Measurements from ENCODE around the gene FUBP1. TPM values are rescaled to one million over a fixed set of nuclear protein-coding genes. Genes with fewer than 3 reads are reported as not detected.

Gene FUBP1
- total and polyA plus RNA-seq, 2 of the 13 experiments (the other 11 are each of a cell fraction or from before 2014, with no cell fraction given): 98.1 to 166 TPM

DNA sequence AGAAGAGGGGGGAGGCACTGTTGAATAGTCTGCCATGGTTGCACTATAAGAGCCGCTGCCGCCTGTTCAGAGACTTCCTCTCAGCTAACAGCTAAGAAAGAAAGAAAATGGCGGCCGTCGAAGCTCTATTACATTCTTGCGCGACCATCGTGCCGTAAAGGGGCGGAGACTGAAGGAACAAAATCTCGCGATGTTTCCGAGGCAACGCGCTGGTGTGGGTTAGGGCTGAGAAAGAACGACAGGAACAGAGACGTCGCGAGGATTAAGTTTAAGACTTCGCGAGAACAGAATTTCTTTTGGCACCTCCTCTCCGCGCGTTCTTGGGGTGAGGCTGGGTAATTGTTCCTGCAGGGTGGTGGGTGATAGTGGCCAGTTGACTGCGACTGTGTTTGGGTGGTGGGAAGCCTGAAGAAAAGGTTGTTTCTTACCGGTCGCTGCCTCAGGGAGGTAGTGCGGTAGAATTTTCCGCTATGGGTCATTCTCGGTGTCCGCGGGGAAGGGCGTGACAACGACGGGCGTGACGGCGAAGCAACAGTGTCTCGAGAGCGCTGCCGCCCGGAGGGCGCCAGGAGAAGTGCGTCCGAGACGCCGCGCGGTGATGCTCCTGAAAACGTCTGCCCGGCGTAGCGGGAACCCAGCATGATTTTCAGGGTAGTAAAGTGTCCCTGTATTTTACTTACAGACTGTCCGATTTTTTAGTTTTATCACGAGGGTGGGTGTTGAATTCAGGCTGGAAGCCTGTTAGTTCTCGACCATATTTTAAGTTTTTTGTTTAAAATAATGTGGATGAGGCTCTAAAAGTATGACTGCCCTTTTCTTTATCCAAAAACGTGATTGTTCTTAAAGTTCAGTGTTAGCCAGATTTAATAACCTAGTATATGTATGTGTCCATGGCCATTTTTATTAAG is at the start of gene FUBP1 (continued):
- TF ChIP-seq FOXK1 (CRISPR knock-in tag; IDR thresholded peaks at IDR 0.05; ENCODE audit: borderline replicate concordance, low read depth): no peak
- no peak for TF ChIP-seq GTF3A (CRISPR knock-in tag; conservative IDR thresholded peaks at IDR 0.05)
- no peak for TF ChIP-seq FOSL2 (CRISPR knock-in tag; IDR thresholded peaks at IDR 0.05)
- TF ChIP-seq THYN1 (CRISPR knock-in tag; IDR thresholded peaks at IDR 0.05; ENCODE audit: borderline replicate concordance, low read depth): no peak
- TF ChIP-seq RNF2 (conservative IDR thresholded peaks at IDR 0.05; ENCODE audit: low read depth): 0 out of 2 replicates have a peak, but pooled peaks have one; percentile 35
- no peak for TF ChIP-seq SRSF1 (optimal IDR thresholded peaks at IDR 0.05; ENCODE audit: low read depth, low read length)
- peak; percentile 86 for TF ChIP-seq KMT2A (CRISPR knock-in tag; IDR thresholded peaks at IDR 0.05)
- TF ChIP-seq NFE2L1 (CRISPR knock-in tag; IDR thresholded peaks at IDR 0.05; ENCODE audit: borderline replicate concordance): no peak
- TF ChIP-seq NFE2 (CRISPR knock-in tag; IDR thresholded peaks at IDR 0.05): no peak
- TF ChIP-seq, protein P1, sequence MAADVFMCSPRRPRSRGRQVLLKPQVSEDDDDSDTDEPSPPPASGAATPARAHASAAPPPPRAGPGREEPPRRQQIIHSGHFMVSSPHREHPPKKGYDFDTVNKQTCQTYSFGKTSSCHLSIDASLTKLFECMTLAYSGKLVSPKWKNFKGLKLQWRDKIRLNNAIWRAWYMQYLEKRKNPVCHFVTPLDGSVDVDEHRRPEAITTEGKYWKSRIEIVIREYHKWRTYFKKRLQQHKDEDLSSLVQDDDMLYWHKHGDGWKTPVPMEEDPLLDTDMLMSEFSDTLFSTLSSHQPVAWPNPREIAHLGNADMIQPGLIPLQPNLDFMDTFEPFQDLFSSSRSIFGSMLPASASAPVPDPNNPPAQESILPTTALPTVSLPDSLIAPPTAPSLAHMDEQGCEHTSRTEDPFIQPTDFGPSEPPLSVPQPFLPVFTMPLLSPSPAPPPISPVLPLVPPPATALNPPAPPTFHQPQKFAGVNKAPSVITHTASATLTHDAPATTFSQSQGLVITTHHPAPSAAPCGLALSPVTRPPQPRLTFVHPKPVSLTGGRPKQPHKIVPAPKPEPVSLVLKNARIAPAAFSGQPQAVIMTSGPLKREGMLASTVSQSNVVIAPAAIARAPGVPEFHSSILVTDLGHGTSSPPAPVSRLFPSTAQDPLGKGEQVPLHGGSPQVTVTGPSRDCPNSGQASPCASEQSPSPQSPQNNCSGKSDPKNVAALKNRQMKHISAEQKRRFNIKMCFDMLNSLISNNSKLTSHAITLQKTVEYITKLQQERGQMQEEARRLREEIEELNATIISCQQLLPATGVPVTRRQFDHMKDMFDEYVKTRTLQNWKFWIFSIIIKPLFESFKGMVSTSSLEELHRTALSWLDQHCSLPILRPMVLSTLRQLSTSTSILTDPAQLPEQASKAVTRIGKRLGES (CRISPR knock-in tag; IDR thresholded peaks at IDR 0.05; ENCODE audit: borderline replicate concordance): no peak
- peak; percentile 20; the same call in 1 of the 2 replicates for TF ChIP-seq KDM3A (CRISPR knock-in tag; IDR thresholded peaks at IDR 0.05; ENCODE audit: low read depth)
- TF ChIP-seq, protein P2, sequence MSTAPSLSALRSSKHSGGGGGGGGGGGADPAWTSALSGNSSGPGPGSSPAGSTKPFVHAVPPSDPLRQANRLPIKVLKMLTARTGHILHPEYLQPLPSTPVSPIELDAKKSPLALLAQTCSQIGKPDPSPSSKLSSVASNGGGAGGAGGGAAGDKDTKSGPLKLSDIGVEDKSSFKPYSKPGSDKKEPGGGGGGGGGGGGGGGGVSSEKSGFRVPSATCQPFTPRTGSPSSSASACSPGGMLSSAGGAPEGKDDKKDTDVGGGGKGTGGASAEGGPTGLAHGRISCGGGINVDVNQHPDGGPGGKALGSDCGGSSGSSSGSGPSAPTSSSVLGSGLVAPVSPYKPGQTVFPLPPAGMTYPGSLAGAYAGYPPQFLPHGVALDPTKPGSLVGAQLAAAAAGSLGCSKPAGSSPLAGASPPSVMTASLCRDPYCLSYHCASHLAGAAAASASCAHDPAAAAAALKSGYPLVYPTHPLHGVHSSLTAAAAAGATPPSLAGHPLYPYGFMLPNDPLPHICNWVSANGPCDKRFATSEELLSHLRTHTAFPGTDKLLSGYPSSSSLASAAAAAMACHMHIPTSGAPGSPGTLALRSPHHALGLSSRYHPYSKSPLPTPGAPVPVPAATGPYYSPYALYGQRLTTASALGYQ (CRISPR knock-in tag; IDR thresholded peaks at IDR 0.05): peak; percentile 14; the same call in 1 of the 2 replicates
- no peak for TF ChIP-seq ZNF839 (CRISPR knock-in tag; IDR thresholded peaks at IDR 0.05; ENCODE audit: borderline replicate concordance)
- TF ChIP-seq ZNF20 (CRISPR knock-in tag; IDR thresholded peaks at IDR 0.05): no peak
- TF ChIP-seq FOXO1 (CRISPR knock-in tag; IDR thresholded peaks at IDR 0.05): no peak
- TF ChIP-seq RXRB (CRISPR knock-in tag; IDR thresholded peaks at IDR 0.05; ENCODE audit: borderline replicate concordance): 0 out of 2 replicates have a peak, but pooled peaks have one; percentile 3
- TF ChIP-seq, protein P3, sequence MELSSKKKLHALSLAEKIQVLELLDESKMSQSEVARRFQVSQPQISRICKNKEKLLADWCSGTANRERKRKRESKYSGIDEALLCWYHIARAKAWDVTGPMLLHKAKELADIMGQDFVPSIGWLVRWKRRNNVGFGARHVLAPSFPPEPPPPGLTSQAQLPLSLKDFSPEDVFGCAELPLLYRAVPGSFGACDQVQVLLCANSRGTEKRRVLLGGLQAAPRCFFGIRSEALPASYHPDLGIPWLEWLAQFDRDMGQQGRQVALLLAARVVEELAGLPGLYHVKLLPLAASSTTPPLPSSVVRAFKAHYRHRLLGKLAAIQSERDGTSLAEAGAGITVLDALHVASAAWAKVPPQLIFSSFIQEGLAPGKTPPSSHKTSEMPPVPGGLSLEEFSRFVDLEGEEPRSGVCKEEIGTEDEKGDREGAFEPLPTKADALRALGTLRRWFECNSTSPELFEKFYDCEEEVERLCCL (CRISPR knock-in tag; IDR thresholded peaks at IDR 0.05; ENCODE audit: borderline replicate concordance): no peak
- TF ChIP-seq, protein P4, sequence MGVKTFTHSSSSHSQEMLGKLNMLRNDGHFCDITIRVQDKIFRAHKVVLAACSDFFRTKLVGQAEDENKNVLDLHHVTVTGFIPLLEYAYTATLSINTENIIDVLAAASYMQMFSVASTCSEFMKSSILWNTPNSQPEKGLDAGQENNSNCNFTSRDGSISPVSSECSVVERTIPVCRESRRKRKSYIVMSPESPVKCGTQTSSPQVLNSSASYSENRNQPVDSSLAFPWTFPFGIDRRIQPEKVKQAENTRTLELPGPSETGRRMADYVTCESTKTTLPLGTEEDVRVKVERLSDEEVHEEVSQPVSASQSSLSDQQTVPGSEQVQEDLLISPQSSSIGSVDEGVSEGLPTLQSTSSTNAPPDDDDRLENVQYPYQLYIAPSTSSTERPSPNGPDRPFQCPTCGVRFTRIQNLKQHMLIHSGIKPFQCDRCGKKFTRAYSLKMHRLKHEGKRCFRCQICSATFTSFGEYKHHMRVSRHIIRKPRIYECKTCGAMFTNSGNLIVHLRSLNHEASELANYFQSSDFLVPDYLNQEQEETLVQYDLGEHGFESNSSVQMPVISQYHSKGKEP (CRISPR knock-in tag; IDR thresholded peaks at IDR 0.05): no peak
- no peak for TF ChIP-seq SMAD9 (CRISPR knock-in tag; IDR thresholded peaks at IDR 0.05)
- no peak for TF ChIP-seq ZBTB3 (CRISPR knock-in tag; IDR thresholded peaks at IDR 0.05; ENCODE audit: borderline replicate concordance, low read depth)
- TF ChIP-seq NPAS2 (CRISPR knock-in tag; IDR thresholded peaks at IDR 0.05; ENCODE audit: borderline replicate concordance): no peak
